Measurements from ENCODE around the gene SH3RF1.

Gene SH3RF1

DNA sequence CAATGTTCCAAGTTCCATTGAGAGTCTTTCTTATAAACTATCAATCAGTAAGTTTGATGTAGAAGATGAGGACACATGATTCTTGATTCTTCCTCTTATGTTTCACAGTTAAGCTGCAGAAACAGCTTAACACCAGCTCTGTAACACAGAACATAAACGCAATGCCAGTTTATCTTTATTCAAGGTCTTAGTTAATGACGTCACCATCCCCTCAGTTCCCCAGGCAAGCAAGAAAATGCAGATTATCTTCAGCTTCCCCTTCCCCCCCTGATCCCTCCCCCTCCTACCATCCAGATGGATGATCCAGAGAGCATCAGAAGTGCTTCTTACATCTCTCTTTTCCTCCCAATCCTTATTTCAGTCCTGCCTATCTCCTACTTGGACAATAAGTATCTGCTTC is 4.4 kb upstream of the SH3RF1 start:
- no peak for DNase-seq
- ATAC-seq: no peak

DNA sequence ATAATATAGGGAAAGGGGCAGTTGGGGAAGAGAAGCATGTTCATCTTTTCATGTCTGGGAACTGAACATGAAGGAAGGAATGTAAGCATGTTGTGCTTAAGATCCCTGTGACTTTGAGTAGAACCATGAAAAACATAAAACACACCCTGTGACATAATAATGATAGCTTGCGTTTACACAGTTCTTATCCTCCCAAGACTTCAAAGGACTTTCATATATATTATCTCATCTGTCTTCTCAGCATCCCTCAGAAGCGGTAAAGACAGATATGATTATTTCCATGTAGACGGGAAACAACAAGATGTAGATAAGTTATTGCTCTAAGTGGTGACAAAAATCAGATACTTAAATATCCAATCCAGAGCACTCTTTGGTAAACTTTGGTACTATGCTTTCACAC is 3.3 kb upstream of the SH3RF1 start:
- no peak for ATAC-seq

DNA sequence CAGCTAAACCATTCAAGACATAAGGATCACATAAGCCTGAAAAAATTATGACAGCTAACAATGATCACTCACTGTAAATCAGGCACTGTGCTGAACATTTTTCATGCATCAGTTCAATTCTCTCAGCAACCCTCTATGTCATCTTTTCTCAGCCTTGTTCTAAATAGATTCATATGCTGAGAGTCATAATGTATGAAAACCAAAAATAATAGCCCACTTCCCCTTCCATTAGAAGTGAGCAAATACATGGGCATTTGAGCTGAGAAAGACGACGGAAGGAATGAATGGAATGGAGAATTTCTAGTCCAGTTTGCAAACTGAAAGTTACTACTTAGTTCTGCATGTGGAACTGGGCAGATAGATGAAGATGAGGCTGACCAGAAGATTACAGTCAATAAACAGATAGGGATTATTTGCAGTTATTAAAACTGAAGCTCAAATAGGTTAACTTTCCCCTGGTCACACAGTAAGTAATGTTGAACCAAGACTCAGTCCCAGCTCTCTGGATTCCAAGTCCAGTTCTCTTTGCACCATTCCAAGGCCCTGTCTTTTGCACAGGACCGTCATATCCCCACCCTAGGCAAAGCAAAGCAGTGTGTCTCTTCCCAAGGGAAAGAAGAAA is 1.6 kb upstream of the SH3RF1 start:
- DNase-seq (no peak), ATAC-seq (no peak)

More for the DNA sequence above, 3.3 kb upstream of the SH3RF1 start:
- DNase-seq: no peak

DNA sequence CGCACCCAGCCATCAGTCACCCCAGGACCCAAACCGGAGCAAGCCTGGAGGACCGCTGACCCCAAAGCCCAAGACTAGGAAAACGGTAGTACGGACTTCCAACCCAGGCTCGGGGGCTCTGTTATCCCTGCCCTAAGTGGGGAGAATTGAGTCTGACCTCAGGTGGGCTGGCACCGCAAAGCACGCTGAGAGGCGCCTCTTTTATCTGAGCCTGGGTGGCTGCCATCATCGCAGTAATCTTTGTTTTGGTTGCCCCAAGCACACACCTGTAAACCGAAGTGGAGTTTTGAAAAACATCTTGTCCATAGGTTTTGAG is 894 bp upstream of the SH3RF1 start:
- ATAC-seq (no peak), DNase-seq (no peak)

GRCh38 chr4:169269916-169270809 is 593 bp downstream of the SH3RF1 start:
- ATAC-seq: peak; percentile 71

DNA sequence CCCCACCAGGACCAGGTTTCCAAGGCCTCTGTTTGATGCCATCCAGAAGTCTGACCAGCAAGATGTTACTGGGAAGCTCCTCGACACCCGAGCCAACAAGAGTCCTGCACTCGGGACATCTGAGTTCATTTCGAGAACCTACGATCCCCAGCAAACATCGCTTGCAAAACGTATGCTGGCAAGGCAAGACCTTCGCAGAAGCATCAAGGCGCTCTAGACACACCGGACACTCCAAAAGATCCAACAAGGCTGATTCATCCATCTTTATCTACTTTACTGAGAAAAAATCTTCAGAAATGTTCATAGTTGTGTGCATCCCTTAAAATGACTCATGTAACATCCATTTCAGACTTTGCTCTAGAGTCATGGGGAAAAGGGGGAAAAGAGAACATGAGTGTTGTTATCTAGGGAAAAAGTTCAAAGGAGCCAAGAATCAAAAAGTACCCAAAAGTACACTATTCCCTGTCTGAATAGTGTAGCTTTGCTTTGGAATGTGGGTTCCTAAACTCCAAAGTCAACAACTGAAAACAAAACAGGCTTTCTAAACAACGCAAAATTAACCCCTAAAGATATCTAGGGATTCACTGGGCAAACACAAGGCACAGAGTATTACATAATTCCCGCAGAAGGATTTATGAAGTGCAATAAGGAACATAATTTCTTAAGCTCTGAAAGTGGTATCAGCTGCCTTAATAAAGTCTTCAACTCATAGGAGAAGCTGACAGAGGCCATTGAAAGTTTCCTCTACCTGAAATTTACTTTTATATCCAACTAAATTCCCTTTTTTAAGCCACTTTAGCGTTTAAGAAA is 1.6 kb downstream of the SH3RF1 start:
- ATAC-seq (no peak), DNase-seq (no peak)

More at GRCh38 chr4:169269916-169270809, 593 bp downstream of the SH3RF1 start:
- peak; percentile 44 for DNase-seq

DNA sequence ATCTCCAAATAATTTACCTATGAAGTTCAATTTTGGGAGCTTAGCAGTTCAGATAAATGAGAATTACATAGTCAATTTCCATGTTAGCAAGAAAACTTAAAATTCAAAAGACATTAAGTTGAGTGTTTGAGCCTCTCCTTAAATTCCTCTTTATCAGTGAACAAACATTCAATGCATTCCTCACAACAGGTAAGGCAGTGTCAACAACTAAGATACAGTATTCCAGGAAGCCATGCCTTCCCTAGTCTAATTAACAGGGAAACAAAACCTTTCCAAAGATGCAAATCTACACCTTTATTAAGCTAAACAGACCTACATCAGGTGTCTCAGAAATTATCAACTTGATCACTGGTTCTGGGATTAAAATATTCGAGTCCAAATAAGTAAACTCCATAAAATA is 3.7 kb downstream of the SH3RF1 start:
- ATAC-seq (no peak), DNase-seq (no peak)

- no peak for ATAC-seq
- DNase-seq: no peak
Observed at GRCh38 chr4:169266661-169267060, 4.1 kb downstream of the SH3RF1 start.

DNA sequence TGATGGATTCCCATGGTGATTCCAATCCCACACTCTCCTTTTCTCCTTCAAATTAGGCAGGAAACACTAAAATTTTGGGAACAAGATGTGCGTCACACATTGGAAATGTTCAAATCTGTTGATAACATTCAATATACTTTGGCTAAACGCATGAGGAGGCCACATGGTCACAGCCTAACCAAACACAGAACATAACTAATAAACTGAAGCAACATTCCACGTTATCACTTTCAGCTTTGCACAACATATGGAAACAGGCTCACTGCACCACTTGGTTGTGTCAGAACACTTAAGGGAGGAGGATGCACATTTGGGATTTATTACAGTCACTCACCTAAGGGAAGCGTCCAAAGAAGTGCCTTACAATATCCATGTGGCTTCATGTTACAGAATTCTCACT is 4.7 kb downstream of the SH3RF1 start:
- ATAC-seq (no peak), DNase-seq (no peak)

GRCh38 chr4:169263791-169264392 is 6.9 kb downstream of the SH3RF1 start:
- ATAC-seq (no peak), DNase-seq (no peak)

DNA sequence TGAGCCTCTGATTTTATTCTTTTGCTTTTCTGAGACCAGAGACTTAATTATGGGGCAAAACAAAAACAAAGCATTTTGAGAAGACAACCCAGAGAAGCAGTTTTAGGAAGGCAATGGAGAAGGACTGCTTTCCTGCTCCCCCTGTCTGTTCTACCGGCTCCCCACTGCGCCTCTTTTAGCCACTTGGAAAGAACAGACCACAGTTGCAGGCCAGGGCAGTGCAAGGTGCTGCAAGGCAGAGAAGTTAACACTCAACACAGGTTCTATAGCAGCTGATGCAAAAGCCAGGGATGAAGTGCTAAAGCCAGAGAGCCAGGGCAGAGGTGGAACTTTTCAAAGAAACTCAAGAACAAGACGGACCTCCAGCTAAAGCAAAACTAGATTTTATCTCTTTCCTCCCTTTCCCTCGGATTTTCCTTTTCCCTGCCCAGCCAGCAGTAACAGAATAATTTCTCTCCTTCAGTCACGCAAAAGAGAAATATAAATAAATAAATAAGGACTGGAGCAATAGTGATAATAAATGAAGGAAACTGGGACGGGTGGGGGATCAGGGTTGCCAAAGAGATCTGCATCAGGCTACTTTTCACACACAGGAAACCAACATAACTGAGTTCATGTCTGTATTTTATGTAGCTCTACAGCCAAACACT is 10.4 kb downstream of the SH3RF1 start:
- ATAC-seq: no peak

DNA sequence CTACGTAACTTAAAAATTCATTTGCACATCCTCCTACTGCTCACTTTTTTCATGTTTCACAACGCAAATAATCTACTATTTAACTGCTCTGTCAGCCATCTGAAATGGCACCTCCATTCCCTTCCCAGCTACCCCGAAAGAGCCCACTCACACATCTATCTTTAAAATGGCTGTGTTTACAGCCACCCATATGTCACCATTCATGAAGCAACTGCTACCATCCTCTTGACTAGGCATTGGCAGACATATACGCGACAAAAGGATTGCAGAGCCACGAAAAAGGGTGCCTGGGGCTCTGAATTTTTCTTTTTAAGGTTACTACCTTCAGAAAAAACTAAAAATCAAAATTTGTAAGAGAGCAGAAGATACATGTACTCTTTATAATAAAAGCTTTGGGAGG is 11.5 kb downstream of the SH3RF1 start:
- DNase-seq (no peak), ATAC-seq (no peak)

More for the DNA sequence above, 10.4 kb downstream of the SH3RF1 start:
- no peak for DNase-seq

DNA sequence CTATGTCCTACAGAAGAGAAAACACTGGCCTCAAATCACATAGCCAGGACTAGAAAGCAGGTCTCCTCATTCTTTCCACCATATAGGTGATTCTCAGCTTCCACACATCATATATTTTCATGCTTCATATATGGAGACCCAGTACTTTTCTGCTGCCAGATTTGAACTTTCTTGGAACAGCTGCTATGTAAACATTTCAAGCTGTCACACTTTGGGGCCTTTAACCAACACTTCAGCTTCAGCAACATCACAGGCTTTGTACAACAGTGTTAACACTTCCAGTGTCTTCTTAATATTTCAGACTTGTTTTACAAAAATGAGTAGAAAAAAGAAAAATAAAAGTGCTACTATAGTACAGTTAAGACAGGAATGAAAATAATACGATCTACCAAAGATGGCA is 12.6 kb downstream of the SH3RF1 start:
- DNase-seq (no peak), ATAC-seq (no peak)

GRCh38 chr4:169256856-169257761 is 13.6 kb downstream of the SH3RF1 start:
- no peak for DNase-seq
- no peak for ATAC-seq

DNA sequence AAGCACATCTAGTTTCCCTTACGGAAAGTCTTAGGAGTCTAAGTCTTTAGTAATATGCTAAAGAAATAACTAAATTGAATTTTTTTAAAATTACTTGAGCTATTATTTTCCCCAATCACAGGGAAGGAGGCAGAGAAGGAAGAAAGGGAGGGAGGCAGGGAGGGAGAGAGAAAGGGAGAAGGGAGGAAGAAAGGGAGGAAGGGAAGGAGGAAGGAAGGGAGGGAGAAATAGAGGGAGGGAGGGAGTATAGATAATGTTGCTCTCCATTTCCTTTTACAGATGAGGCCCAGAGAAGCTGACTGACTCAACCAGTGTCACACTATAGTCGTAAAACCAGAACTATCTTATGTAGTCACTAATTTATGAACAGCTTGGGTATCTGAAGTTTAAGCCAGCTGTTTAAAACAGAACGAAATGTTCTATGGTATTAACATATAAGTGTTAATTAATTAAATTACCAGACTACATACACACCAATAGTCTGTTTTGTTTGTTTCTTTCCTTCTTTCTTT is 14.6 kb downstream of the SH3RF1 start:
- DNase-seq (no peak), ATAC-seq (no peak)

- no peak for DNase-seq
- no peak for ATAC-seq
Observed at GRCh38 chr4:169254546-169254983, 16.2 kb downstream of the SH3RF1 start.

DNA sequence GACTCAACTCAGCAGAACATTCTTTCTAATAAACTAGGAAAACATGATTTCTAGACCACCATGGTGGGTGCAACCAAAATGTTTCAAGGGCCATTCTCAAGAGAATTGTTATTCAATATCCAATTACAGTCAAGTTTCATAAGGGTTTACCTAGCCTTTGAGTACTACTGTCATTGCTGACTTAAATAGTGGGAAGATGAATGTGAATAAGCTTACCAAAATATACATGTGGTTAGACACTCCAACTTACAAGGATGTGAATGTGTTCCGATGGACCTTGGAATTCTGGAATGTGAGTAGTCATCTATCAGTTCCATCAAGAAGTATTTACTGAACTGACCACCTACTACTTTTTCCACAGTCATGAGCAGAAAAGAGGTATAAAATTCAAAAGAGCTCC is 16.9 kb downstream of the SH3RF1 start:
- DNase-seq (no peak), ATAC-seq (no peak)

DNA sequence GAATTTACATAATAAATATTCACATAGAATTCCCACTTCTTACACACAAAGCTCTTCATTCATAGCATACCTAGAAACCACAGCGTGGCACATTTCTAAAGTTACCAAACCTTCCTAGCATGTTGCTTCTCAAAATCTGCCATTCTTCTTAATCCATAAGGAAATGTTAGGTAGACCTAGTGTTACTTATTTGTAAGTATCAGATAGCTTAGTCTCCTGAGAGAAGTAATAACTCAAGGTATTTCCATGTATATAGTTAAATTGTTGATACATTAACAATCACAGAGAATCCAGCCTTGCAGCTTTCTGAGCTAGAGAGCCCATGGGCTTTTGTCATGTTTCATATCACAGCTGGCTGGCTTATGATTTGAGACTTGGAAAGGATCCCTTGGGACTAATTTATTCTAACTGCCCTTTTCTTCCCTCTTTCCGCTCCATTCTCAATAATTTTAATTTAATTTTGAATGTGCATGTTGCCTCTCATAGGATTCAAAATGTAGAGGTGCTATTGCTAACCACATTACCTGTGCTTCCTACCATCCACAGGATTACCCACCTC is 17.6 kb downstream of the SH3RF1 start:
- no peak for ATAC-seq
- no peak for DNase-seq

- ATAC-seq (no peak), DNase-seq (no peak)
Observed at GRCh38 chr4:169252339-169253112, 18.2 kb downstream of the SH3RF1 start.

Data from stimulated activated naive CD8-positive, alpha-beta T cell treated with anti-CD3 and anti-CD28 coated beads, Interleukin-15, Interleukin-2, amounts not matched to agents 100 U/mL and 50 U/mL, for 24 hours (primary cell).